SK-N-SH (cell line): Measurements from ENCODE around the gene FRMPD3. TPM values are rescaled to one million over a fixed set of nuclear protein-coding genes. Genes with fewer than 3 reads are reported as not detected.

Experiments used
- CTCF ChIA-PET: fragments of 300-600, 350-600 bp; formaldehyde crosslinking; extraction: SDS; loops from one replicate; lab custom pipeline; 2021; lab: Yijun Ruan, JAX
- POLR2A ChIA-PET: fragments of 350-600 bp; sonication (Branson Sonifier 250); formaldehyde crosslinking; extraction: SDS; loops from one replicate; lab custom pipeline; 2020; ENCODE audit warnings: antibody characterized with exemption, inconsistent platforms; lab: Yijun Ruan, JAX
- DNase-seq: peaks from one replicate; pipeline ENCODE4 v3.0.0; 2012
- H2AFZ ChIP-seq: fragments of 200-600 bp; sonication (generic); 2 replicates; pipeline ENCODE4 v1.8.1; 2016; ENCODE audit warnings: antibody characterized with exemption, mild to moderate bottlenecking, low read depth
- H3F3A ChIP-seq: fragments of 200-600 bp; sonication (generic); replicated peaks from 2 replicates; pipeline ENCODE3; 2016; ENCODE audit warnings: antibody characterized with exemption, mild to moderate bottlenecking; ENCODE audit not compliant: insufficient read depth
- H3K27ac ChIP-seq, 2 experiments: fragments of 200-500 bp in 1 of 2; fragments of 200-600 bp in 1 of 2; sonication (Bioruptor generic) in 1 of 2; sonication (generic), shearing (Covaris generic) in 1 of 2; 2 replicates each; pipeline versions ENCODE4 v1.5.1 to v1.6.1; 2014 to 2016; ENCODE audit warnings: low read depth in 2 of 2, inconsistent platforms in 1 of 2, low read length in 1 of 2, mild to moderate bottlenecking in 1 of 2, mixed read lengths in 1 of 2
- H3K27me3 ChIP-seq: fragments of 200-600 bp; sonication (generic), shearing (Covaris generic); 2 replicates; pipeline ENCODE4 v1.6.1; 2016; ENCODE audit warnings: mixed run types; ENCODE audit not compliant: insufficient read depth
- H3K36me3 ChIP-seq, 2 experiments: fragments of 200-500 bp in 1 of 2; fragments of 200-600 bp in 1 of 2; sonication (Bioruptor generic) in 1 of 2; sonication (generic) in 1 of 2; replicated peaks in 1 of 2; 2 replicates each; pipeline versions ENCODE3 to v1.5.1; 2014 to 2016; ENCODE audit warnings: low read length in 1 of 2, mild to moderate bottlenecking in 1 of 2; ENCODE audit not compliant: insufficient read depth in 2 of 2, control insufficient read depth in 1 of 2
- H3K4me1 ChIP-seq, 2 experiments: fragments of 200-500 bp in 1 of 2; fragments of 200-600 bp in 1 of 2; sonication (Bioruptor generic) in 1 of 2; sonication (generic), shearing (Covaris generic) in 1 of 2; 2 replicates each; pipeline versions ENCODE4 v1.5.1 to v1.6.1; 2014 to 2016; ENCODE audit warnings: low read depth in 1 of 2, low read length in 1 of 2, mixed run types in 1 of 2; ENCODE audit not compliant: insufficient read depth in 2 of 2, control insufficient read depth in 1 of 2
- H3K4me2 ChIP-seq: fragments of 200-600 bp; sonication (generic), shearing (Covaris generic); 2 replicates; pipeline ENCODE4 v1.6.1; 2017; ENCODE audit warnings: mixed run types
- H3K4me3 ChIP-seq, 2 experiments: fragments of 200-500 bp in 1 of 2; fragments of 200-600 bp in 1 of 2; sonication (Bioruptor generic) in 1 of 2; sonication (generic), shearing (Covaris generic) in 1 of 2; 2 replicates each; pipeline versions ENCODE4 v1.5.1 to v1.8.1; 2014 to 2016; ENCODE audit warnings: low read depth in 2 of 2, inconsistent platforms in 1 of 2, low read length in 1 of 2, mild to moderate bottlenecking in 1 of 2, mixed read lengths in 1 of 2, moderate library complexity in 1 of 2
- H3K79me2 ChIP-seq: fragments of 200-600 bp; sonication (generic); 2 replicates; pipeline ENCODE4 v1.8.1; 2017; ENCODE audit warnings: mild to moderate bottlenecking; ENCODE audit not compliant: insufficient read depth
- H3K9ac ChIP-seq: fragments of 200-600 bp; sonication (generic); 2 replicates; pipeline ENCODE4 v1.6.1; 2017; ENCODE audit warnings: mixed run types
- H3K9me2 ChIP-seq: fragments of 200-600 bp; sonication (generic); 2 replicates; pipeline ENCODE4 v1.6.1; 2017; ENCODE audit warnings: mixed run types
- H3K9me3 ChIP-seq: fragments of 200-600 bp; sonication (generic); 2 replicates; pipeline ENCODE4 v1.6.1; 2017; ENCODE audit warnings: mixed run types, mild to moderate bottlenecking, moderate library complexity
- H4K20me1 ChIP-seq: fragments of 200-600 bp; sonication (generic); 2 replicates; pipeline ENCODE4 v1.6.1; 2017; ENCODE audit warnings: mild to moderate bottlenecking, mixed run types; ENCODE audit not compliant: insufficient read depth
- EZH2phosphoT487 ChIP-seq: fragments of 200-600 bp; sonication (generic); IDR thresholded peaks from 2 replicates; pipeline ENCODE4 v1.6.1; 2017; ENCODE audit warnings: low read depth, mixed run types, mild to moderate bottlenecking, antibody characterized with exemption, moderate library complexity, borderline replicate concordance
- FOSL2 ChIP-seq: IDR thresholded peaks from 2 replicates; pipeline ENCODE4 v1.4.0; 2012; ENCODE audit warnings: low read depth, mild to moderate bottlenecking, moderate library complexity, borderline replicate concordance
- NFIC ChIP-seq: IDR thresholded peaks from 2 replicates; pipeline ENCODE4 v1.4.0; 2012; ENCODE audit warnings: borderline replicate concordance
- PBX3 ChIP-seq: IDR thresholded peaks from 2 replicates; pipeline ENCODE4; 2012
- RAD21 ChIP-seq: IDR thresholded peaks from 2 replicates; pipeline ENCODE4 v1.6.1; 2012; ENCODE audit warnings: mild to moderate bottlenecking, low read length
- SMC3 ChIP-seq: IDR thresholded peaks from 2 replicates; pipeline ENCODE4 v1.6.1; 2012; ENCODE audit warnings: low read depth, low read length, improper control_type of control experiment
- TCF12 ChIP-seq: IDR thresholded peaks from 2 replicates; pipeline ENCODE4 v1.4.0; 2012
- USF1 ChIP-seq: IDR thresholded peaks from 2 replicates; pipeline ENCODE4 v1.4.0; 2012; ENCODE audit warnings: low read depth, borderline replicate concordance
- USF2 ChIP-seq: fragments of 150-350 bp; IDR thresholded peaks from 2 replicates; pipeline ENCODE4 v1.6.1; 2017; ENCODE audit warnings: antibody characterized with exemption, low read length, low read depth, borderline replicate concordance
- WGBS: methylation state at CpG from one replicate; pipeline ENCODE4 v1.1.6; 2017; ENCODE audit warnings: low lambda C conversion rate; 5-methylcytosine and 5-hydroxymethylcytosine counted together
- polyA plus RNA-seq, 3 experiments: library from polyadenylated mRNA; depleted of rRNA; stranded (reverse); fragments of >200 nt; gene quantifications; 2 replicates each; pipeline ENCODE4 v1.2.3, GENCODE V29; 2012
- TF ChIP-seq, protein P1 (sequence below): fragments of 200-600 bp; sonication (generic); IDR thresholded peaks from 2 replicates; pipeline ENCODE4 v1.6.1; 2017; ENCODE audit warnings: antibody characterized with exemption, mild to moderate bottlenecking, moderate library complexity
- TF ChIP-seq, protein P2 (sequence below): IDR thresholded peaks from 2 replicates; pipeline ENCODE4 v1.4.0; 2012; ENCODE audit warnings: low read depth, borderline replicate concordance

The FRMPD3 gene
- polyA plus RNA-seq, 1 of the 3 experiments (the other 2 are of a cell fraction): 0.03 TPM

GRCh38 chrX:107440692-107441091 lies 8.8 kb upstream of the FRMPD3 start:
- TF ChIP-seq SMC3: no peak
- TF ChIP-seq TCF12: no peak
- TF ChIP-seq EZH2phosphoT487: no peak
- TF ChIP-seq, protein P1, sequence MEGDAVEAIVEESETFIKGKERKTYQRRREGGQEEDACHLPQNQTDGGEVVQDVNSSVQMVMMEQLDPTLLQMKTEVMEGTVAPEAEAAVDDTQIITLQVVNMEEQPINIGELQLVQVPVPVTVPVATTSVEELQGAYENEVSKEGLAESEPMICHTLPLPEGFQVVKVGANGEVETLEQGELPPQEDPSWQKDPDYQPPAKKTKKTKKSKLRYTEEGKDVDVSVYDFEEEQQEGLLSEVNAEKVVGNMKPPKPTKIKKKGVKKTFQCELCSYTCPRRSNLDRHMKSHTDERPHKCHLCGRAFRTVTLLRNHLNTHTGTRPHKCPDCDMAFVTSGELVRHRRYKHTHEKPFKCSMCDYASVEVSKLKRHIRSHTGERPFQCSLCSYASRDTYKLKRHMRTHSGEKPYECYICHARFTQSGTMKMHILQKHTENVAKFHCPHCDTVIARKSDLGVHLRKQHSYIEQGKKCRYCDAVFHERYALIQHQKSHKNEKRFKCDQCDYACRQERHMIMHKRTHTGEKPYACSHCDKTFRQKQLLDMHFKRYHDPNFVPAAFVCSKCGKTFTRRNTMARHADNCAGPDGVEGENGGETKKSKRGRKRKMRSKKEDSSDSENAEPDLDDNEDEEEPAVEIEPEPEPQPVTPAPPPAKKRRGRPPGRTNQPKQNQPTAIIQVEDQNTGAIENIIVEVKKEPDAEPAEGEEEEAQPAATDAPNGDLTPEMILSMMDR: no peak
- no peak for TF ChIP-seq NFIC
- TF ChIP-seq RAD21: no peak
- TF ChIP-seq USF2: no peak
- TF ChIP-seq, protein P2, sequence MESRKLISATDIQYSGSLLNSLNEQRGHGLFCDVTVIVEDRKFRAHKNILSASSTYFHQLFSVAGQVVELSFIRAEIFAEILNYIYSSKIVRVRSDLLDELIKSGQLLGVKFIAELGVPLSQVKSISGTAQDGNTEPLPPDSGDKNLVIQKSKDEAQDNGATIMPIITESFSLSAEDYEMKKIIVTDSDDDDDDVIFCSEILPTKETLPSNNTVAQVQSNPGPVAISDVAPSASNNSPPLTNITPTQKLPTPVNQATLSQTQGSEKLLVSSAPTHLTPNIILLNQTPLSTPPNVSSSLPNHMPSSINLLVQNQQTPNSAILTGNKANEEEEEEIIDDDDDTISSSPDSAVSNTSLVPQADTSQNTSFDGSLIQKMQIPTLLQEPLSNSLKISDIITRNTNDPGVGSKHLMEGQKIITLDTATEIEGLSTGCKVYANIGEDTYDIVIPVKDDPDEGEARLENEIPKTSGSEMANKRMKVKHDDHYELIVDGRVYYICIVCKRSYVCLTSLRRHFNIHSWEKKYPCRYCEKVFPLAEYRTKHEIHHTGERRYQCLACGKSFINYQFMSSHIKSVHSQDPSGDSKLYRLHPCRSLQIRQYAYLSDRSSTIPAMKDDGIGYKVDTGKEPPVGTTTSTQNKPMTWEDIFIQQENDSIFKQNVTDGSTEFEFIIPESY: no peak
- TF ChIP-seq USF1: no peak
- TF ChIP-seq FOSL2: no peak
- no peak for TF ChIP-seq PBX3
- POLR2A ChIA-PET: no interaction called here

More at GRCh38 chrX:107440692-107441091, 8.8 kb upstream of the FRMPD3 start:
- no peaks in the 10 kb centered on the region for H3F3A ChIP-seq
- no peaks in the 10 kb centered on the region; a peak in 1 of 4 replicates for H3K4me1 ChIP-seq
- 22% methylated on average over 5 of the region's 5 CpGs for WGBS
- H3K27me3 ChIP-seq: peaks cover 33% of the 10 kb centered on the region
- H4K20me1 ChIP-seq: no peaks in the 10 kb centered on the region
- CTCF ChIA-PET: interaction anchor here (0.9 to 1.5 kb wide), 2 partner anchors 9 to 12 kb away, joined by 3 to 4 read pairs; no protein-coding TSS in a partner anchor
- H3K9me2 ChIP-seq: no peaks in the 10 kb centered on the region
- DNase-seq: no peak
- H3K4me3 ChIP-seq: no peak overlapping the region
- no peaks in the 10 kb centered on the region for H3K79me2 ChIP-seq
- H3K36me3 ChIP-seq: no peaks in the 10 kb centered on the region
- no peak overlapping the region for H3K27ac ChIP-seq
- H3K9me3 ChIP-seq: no peaks in the 10 kb centered on the region
- H3K9ac ChIP-seq: no peak overlapping the region
- no peak overlapping the region for H2AFZ ChIP-seq
- no peak overlapping the region for H3K4me2 ChIP-seq
